H9 (cell line): Measurements from ENCODE around the gene SMTN. TPM values are rescaled to one million over a fixed set of nuclear protein-coding genes. Genes with fewer than 3 reads are reported as not detected.
A peak's percentile ranks its signal among the peaks of the same experiment; 100 is the strongest.

Experiments
- DNase-seq: peaks from one replicate; pipeline ENCODE4 v3.0.0-alpha.2; 2017
- H2AFZ ChIP-seq: one replicate; pipeline ENCODE4 v1.6.1; 2013; ENCODE audit warnings: mild to moderate bottlenecking, low read length, control low read depth, moderate library complexity
- H2AK5ac ChIP-seq: 2 replicates; pipeline ENCODE4 v1.6.1; 2013; ENCODE audit warnings: low read length, control low read depth, mixed read lengths; ENCODE audit not compliant: insufficient read length
- H2BK120ac ChIP-seq: one replicate; pipeline ENCODE4 v1.6.1; 2013; ENCODE audit warnings: low read depth, mild to moderate bottlenecking, low read length, control low read depth, inconsistent platforms; ENCODE audit not compliant: poor library complexity, severe bottlenecking
- H2BK12ac ChIP-seq: 2 replicates; pipeline ENCODE4 v1.6.1; 2013; ENCODE audit warnings: low read length, control low read depth, mixed read lengths, low read depth; ENCODE audit not compliant: insufficient read length
- H2BK15ac ChIP-seq: 2 replicates; pipeline ENCODE4 v1.6.1; 2013; ENCODE audit warnings: low read depth, low read length, control low read depth
- H2BK20ac ChIP-seq: one replicate; pipeline ENCODE4 v1.6.1; 2013; ENCODE audit warnings: low read depth, mild to moderate bottlenecking, low read length, control low read depth, inconsistent platforms; ENCODE audit not compliant: poor library complexity, severe bottlenecking
- H2BK5ac ChIP-seq: 2 replicates; pipeline ENCODE4 v1.6.1; 2013; ENCODE audit warnings: low read length, control low read depth, mixed read lengths; ENCODE audit not compliant: insufficient read length
- H3K14ac ChIP-seq: 2 replicates; pipeline ENCODE4 v1.6.1; 2013; ENCODE audit warnings: low read length, control low read depth; ENCODE audit not compliant: insufficient read depth
- H3K18ac ChIP-seq: 2 replicates; pipeline ENCODE4 v1.6.1; 2013; ENCODE audit warnings: low read depth, mild to moderate bottlenecking, mixed read lengths, low read length, control low read depth; ENCODE audit not compliant: insufficient read length
- H3K23ac ChIP-seq: 2 replicates; pipeline ENCODE4 v1.6.1; 2013; ENCODE audit warnings: low read length, control low read depth, mixed read lengths, low read depth; ENCODE audit not compliant: insufficient read length
- H3K23me2 ChIP-seq: 2 replicates; pipeline ENCODE4 v1.6.1; 2013; ENCODE audit warnings: low read depth, mild to moderate bottlenecking, mixed read lengths, low read length, control low read depth; ENCODE audit not compliant: insufficient read length, poor library complexity, severe bottlenecking
- H3K27ac ChIP-seq: 2 replicates; pipeline ENCODE4 v1.5.1; 2013; ENCODE audit warnings: low read length, control low read depth, mixed read lengths, low read depth; ENCODE audit not compliant: insufficient read length
- H3K27me3 ChIP-seq: 2 replicates; pipeline ENCODE4 v1.6.1; 2013; ENCODE audit warnings: low read length, control low read depth, inconsistent platforms; ENCODE audit not compliant: insufficient read depth
- H3K4ac ChIP-seq: 2 replicates; pipeline ENCODE4 v1.6.1; 2013; ENCODE audit warnings: low read depth, mild to moderate bottlenecking, control low read depth, inconsistent platforms, low read length, moderate library complexity
- H3K4me1 ChIP-seq: 2 replicates; pipeline ENCODE4 v1.6.1; 2013; ENCODE audit warnings: low read length, control low read depth, inconsistent platforms; ENCODE audit not compliant: insufficient read depth
- H3K4me2 ChIP-seq: 2 replicates; pipeline ENCODE4 v1.6.1; 2013; ENCODE audit warnings: low read length, control low read depth, mixed read lengths; ENCODE audit not compliant: insufficient read length, insufficient read depth
- H3K56ac ChIP-seq: 2 replicates; pipeline ENCODE4 v1.6.1; 2013; ENCODE audit warnings: low read depth, mild to moderate bottlenecking, mixed read lengths, low read length, control low read depth; ENCODE audit not compliant: insufficient read length
- H3K79me1 ChIP-seq: 2 replicates; pipeline ENCODE4 v1.6.1; 2013; ENCODE audit warnings: low read depth, mild to moderate bottlenecking, moderate library complexity, low read length, control low read depth, inconsistent platforms; ENCODE audit not compliant: insufficient read depth, poor library complexity, severe bottlenecking
- H3K79me2 ChIP-seq: 2 replicates; pipeline ENCODE4 v1.6.1; 2013; ENCODE audit warnings: low read length, control low read depth, inconsistent platforms; ENCODE audit not compliant: insufficient read depth
- H3K9ac ChIP-seq: 2 replicates; pipeline ENCODE4 v1.6.1; 2013; ENCODE audit warnings: low read length, control low read depth, mixed read lengths; ENCODE audit not compliant: insufficient read length; ENCODE audit errors: extremely low read depth
- H3K9me3 ChIP-seq: one replicate; pipeline ENCODE4 v1.6.1; 2013; ENCODE audit warnings: low read depth, low read length, inconsistent platforms; ENCODE audit not compliant: control insufficient read depth
- H3T11ph ChIP-seq: one replicate; pipeline ENCODE4 v1.6.1; 2013; ENCODE audit warnings: mild to moderate bottlenecking, low read length, control low read depth, inconsistent platforms
- H4K20me1 ChIP-seq: one replicate; pipeline ENCODE4 v1.6.1; 2013; ENCODE audit not compliant: control insufficient read depth, insufficient read length, insufficient read depth
- H4K5ac ChIP-seq: 2 replicates; pipeline ENCODE4 v1.6.1; 2013; ENCODE audit warnings: low read depth, mild to moderate bottlenecking, mixed read lengths, low read length, control low read depth; ENCODE audit not compliant: insufficient read length
- H4K8ac ChIP-seq: replicated peaks from 2 replicates; pipeline ENCODE4 v1.6.1; 2013; ENCODE audit warnings: low read length, control low read depth, mixed read lengths, low read depth; ENCODE audit not compliant: insufficient read length
- H4K91ac ChIP-seq: 2 replicates; pipeline ENCODE4 v1.6.1; 2013; ENCODE audit warnings: low read depth, mild to moderate bottlenecking, moderate library complexity, mixed read lengths, low read length, control low read depth; ENCODE audit not compliant: insufficient read length
- H3K27ac Mint-ChIP-seq, 3 experiments: 2 replicates in 2 of 3; 3 replicates in 1 of 3; pipeline ENCODE4 v1.8.0; 2020 to 2021; ENCODE audit warnings: mixed read lengths in 3 of 3, mild to moderate bottlenecking in 1 of 3, moderate library complexity in 1 of 3
- H3K27me3 Mint-ChIP-seq: 2 replicates; pipeline ENCODE4 v1.8.0; 2021; ENCODE audit warnings: low read depth, mild to moderate bottlenecking, moderate library complexity, mixed read lengths
- H3K36me3 Mint-ChIP-seq, 3 experiments: 2 replicates in 2 of 3; 3 replicates in 1 of 3; pipeline ENCODE4 v1.8.0; 2020 to 2021; ENCODE audit warnings: low read depth in 3 of 3, mixed read lengths in 3 of 3; ENCODE audit not compliant: insufficient read depth in 1 of 3
- H3K4me1 Mint-ChIP-seq, 2 experiments: 2 replicates each; pipeline ENCODE4 v1.8.0; 2020; ENCODE audit warnings: mixed read lengths in 2 of 2
- H3K4me3 Mint-ChIP-seq, 2 experiments: 2 replicates in 1 of 2; 3 replicates in 1 of 2; pipeline ENCODE4 v1.8.0; 2020 to 2021; ENCODE audit warnings: mild to moderate bottlenecking in 2 of 2, mixed read lengths in 2 of 2, moderate library complexity in 1 of 2
- H3K9me3 Mint-ChIP-seq, 2 experiments: 2 replicates in 1 of 2; 3 replicates in 1 of 2; pipeline ENCODE4 v1.8.0; 2020; ENCODE audit warnings: mild to moderate bottlenecking in 2 of 2, mixed read lengths in 2 of 2, moderate library complexity in 1 of 2
- CTCF ChIP-seq: fragments of 200-600 bp; sonication (generic); conservative IDR thresholded peaks from 3 replicates; pipeline ENCODE4 v1.8.0; 2021; ENCODE audit warnings: antibody characterized with exemption, mild to moderate bottlenecking
- WGBS: extraction: QIAGEN DNeasy Blood & Tissue Kit; methylation state at CpG from one replicate; pipeline ENCODE4 v1.1.7; 2013; ENCODE audit warnings: missing lambda C conversion rate, low lambda C conversion rate, mixed read lengths; ENCODE audit not compliant: insufficient read length; ENCODE audit errors: extremely low coverage; 5-methylcytosine and 5-hydroxymethylcytosine counted together
- total RNA-seq: library from RNA; stranded (reverse); gene quantifications from 2 replicates; pipeline ENCODE4 v1.2.1, GENCODE V29; 2021

The SMTN gene
- total RNA-seq, 1 experiment from 2014 or later, result 23.4 TPM

DNA sequence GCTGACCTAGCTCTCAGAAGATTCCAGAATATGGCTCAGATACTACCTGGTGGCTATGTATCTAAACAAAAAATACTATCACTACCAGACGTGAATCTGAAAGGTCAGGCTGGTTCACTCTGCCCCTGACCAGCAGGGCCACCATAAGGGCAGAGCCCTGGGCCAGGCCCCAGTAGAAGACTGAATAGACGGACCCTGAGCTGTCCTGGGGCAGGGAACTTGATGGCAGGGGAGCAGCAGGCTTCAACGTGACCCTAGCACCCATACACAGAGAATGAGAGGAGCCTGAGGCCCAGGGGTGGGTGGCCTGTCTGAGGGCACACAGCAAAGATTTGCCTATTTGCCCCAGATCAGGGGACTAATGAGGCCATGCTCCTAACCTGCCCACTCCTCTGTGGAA, 72.2 kb downstream of the SMTN start:
- Histone ChIP-seq H2BK20ac (no peak overlapping the region), H3T11ph (no peak overlapping the region), H3K9ac (no peak overlapping the region), H3K23ac (no peak overlapping the region), H3K27me3 (no peaks in the 10 kb centered on the region), H3K4ac (no peak overlapping the region), H2AK5ac (no peak overlapping the region), H2BK120ac (no peak overlapping the region), H3K79me2 (no peaks in the 10 kb centered on the region), H3K79me1 (no peaks in the 10 kb centered on the region), H3K56ac (no peak overlapping the region), H2AFZ (no peak overlapping the region), H4K20me1 (no peaks in the 10 kb centered on the region), H2BK15ac (no peak overlapping the region), H3K4me1 (no peaks in the 10 kb centered on the region), H3K23me2 (no peaks in the 10 kb centered on the region), H3K9me3 (no peaks in the 10 kb centered on the region), H3K27ac (no peak overlapping the region), H2BK12ac (no peak overlapping the region), H4K91ac (no peak overlapping the region), H3K14ac (no peak overlapping the region), H3K4me2 (no peak overlapping the region), H4K5ac (no peak overlapping the region), H3K18ac (no peak overlapping the region), H2BK5ac (no peak overlapping the region), H4K8ac (no peak overlapping the region)
- no peak overlapping the region for H3K4me3 Mint-ChIP-seq
- peaks cover 0 to 4% of the 10 kb centered on the region in 2 experiments; a peak in 2 of 4 replicates for H3K4me1 Mint-ChIP-seq
- no peak for TF ChIP-seq CTCF
- WGBS, result no CpG with 5 or more reads among the region's 3 CpGs
- no peak for DNase-seq
- H3K9me3 Mint-ChIP-seq, result peaks cover 0 to 3% of the 10 kb centered on the region in 2 experiments; a peak in 2 of 5 replicates
- H3K36me3 Mint-ChIP-seq, result no peaks in the 10 kb centered on the region
- H3K27me3 Mint-ChIP-seq, result peaks cover 58% of the 10 kb centered on the region
- peak overlapping the region in 1 of 3 experiments; percentile 90; a peak in 1 of 7 replicates for H3K27ac Mint-ChIP-seq

Other genes starting within 250 kb of the SMTN start
- gene MORC2, start 112.5 kb upstream of the SMTN start, total RNA-seq, result 37.2 and 37.4 TPM in 2 replicates
- 95.5 and 99.6 TPM in 2 replicates for gene TUG1, start 112.1 kb upstream of the SMTN start, total RNA-seq
- gene SELENOM, start 26.2 kb downstream of the SMTN start, total RNA-seq, result 18.6 and 20.1 TPM in 2 replicates
- gene INPP5J, start 41.6 kb downstream of the SMTN start, total RNA-seq, result 4.7 and 4.9 TPM in 2 replicates
- gene PLA2G3, start 59.2 kb downstream of the SMTN start, total RNA-seq, result 8.2 and 8.3 TPM in 2 replicates
- 21.3 and 24.3 TPM in 2 replicates for gene RNF185, start 78.9 kb downstream of the SMTN start, total RNA-seq
- 50.5 and 51.3 TPM in 2 replicates for gene LIMK2, start 131.0 kb downstream of the SMTN start, total RNA-seq
- 0.87 and 0.92 TPM in 2 replicates for gene PIK3IP1, start 211.2 kb downstream of the SMTN start, total RNA-seq